Nephron (organoid): ENCODE measurements around the gene LIMK2.
A peak's percentile ranks its signal among the peaks of the same experiment; 100 is the strongest.
"Not testable (repeated sequence)": the region's sequence is repeated elsewhere in the genome, so short reads cannot be mapped to it uniquely, and the experiment has no call there.

Source experiments
- H3K27ac Mint-ChIP-seq, 3 experiments: 2 replicates each; pipeline ENCODE4 v1.8.0; 2020; ENCODE audit warnings: mixed read lengths in 3 of 3, mild to moderate bottlenecking in 2 of 3, moderate library complexity in 1 of 3
- H3K27me3 Mint-ChIP-seq: 2 replicates; pipeline ENCODE4 v1.8.0; 2021; ENCODE audit warnings: low read depth, mild to moderate bottlenecking, moderate library complexity, mixed read lengths
- H3K36me3 Mint-ChIP-seq: 2 replicates; pipeline ENCODE4 v1.8.0; 2020; ENCODE audit warnings: low read depth, mixed read lengths
- H3K4me1 Mint-ChIP-seq: 2 replicates; pipeline ENCODE4 v1.8.0; 2020; ENCODE audit warnings: mixed read lengths
- H3K4me3 Mint-ChIP-seq, 3 experiments: 2 replicates each; pipeline ENCODE4 v1.8.0; 2020; ENCODE audit warnings: mild to moderate bottlenecking in 3 of 3, mixed read lengths in 3 of 3, moderate library complexity in 2 of 3
- H3K9me3 Mint-ChIP-seq: 2 replicates; pipeline ENCODE4 v1.8.0; 2020; ENCODE audit warnings: mixed read lengths
- CTCF ChIP-seq, 3 experiments: fragments of 200-600 bp; sonication (generic); IDR thresholded peaks; one replicate each; pipeline ENCODE4 v1.5.0; 2021; ENCODE audit warnings: antibody characterized with exemption in 3 of 3; ENCODE audit not compliant: unreplicated experiment in 3 of 3

LIMK2 gene

GRCh38 chr22:31221084-31221483 is 9.0 kb downstream of the LIMK2 start:
- Mint-ChIP-seq H3K4me1 (peaks cover 35% of the 10 kb centered on the region), H3K36me3 (peaks cover 5% of the 10 kb centered on the region), H3K27ac (no peak overlapping the region), H3K4me3 (no peak overlapping the region), H3K9me3 (no peaks in the 10 kb centered on the region), H3K27me3 (no peaks in the 10 kb centered on the region)
- no peak for TF ChIP-seq CTCF (IDR thresholded peaks at IDR 0.05; ENCODE audit: unreplicated experiment in 3 of 3)

- Mint-ChIP-seq H3K4me3 (no peak overlapping the region), H3K27ac (no peak overlapping the region), H3K9me3 (no peaks in the 10 kb centered on the region), H3K27me3 (no peaks in the 10 kb centered on the region), H3K36me3 (peaks cover 5% of the 10 kb centered on the region), H3K4me1 (peaks cover 31% of the 10 kb centered on the region)
- no peak for TF ChIP-seq CTCF (IDR thresholded peaks at IDR 0.05; ENCODE audit: unreplicated experiment in 3 of 3)
Observed at GRCh38 chr22:31222736-31223135, 10.6 kb downstream of the LIMK2 start.

GRCh38 chr22:31223786-31224191 is 11.7 kb downstream of the LIMK2 start:
- Mint-ChIP-seq H3K4me1 (peaks cover 20% of the 10 kb centered on the region), H3K27ac (no peak overlapping the region), H3K27me3 (no peaks in the 10 kb centered on the region), H3K36me3 (peaks cover 5% of the 10 kb centered on the region), H3K9me3 (no peaks in the 10 kb centered on the region), H3K4me3 (no peak overlapping the region)
- TF ChIP-seq CTCF (IDR thresholded peaks at IDR 0.05; ENCODE audit: unreplicated experiment in 3 of 3), result no peak

GRCh38 chr22:31224691-31225090 is 12.6 kb downstream of the LIMK2 start:
- not testable (repeated sequence) for H3K9me3 Mint-ChIP-seq, H3K36me3 Mint-ChIP-seq

GRCh38 chr22:31227186-31227585 is 15.1 kb downstream of the LIMK2 start:
- no peak for TF ChIP-seq CTCF (IDR thresholded peaks at IDR 0.05; ENCODE audit: unreplicated experiment in 3 of 3)
- peaks cover 30% of the 10 kb centered on the region for H3K4me1 Mint-ChIP-seq

More at GRCh38 chr22:31224691-31225090, 12.6 kb downstream of the LIMK2 start:
- not testable (repeated sequence) for H3K27me3 Mint-ChIP-seq, H3K27ac Mint-ChIP-seq, H3K4me3 Mint-ChIP-seq
- H3K4me1 Mint-ChIP-seq, result peaks cover 20% of the 10 kb centered on the region

GRCh38 chr22:31229402-31230079 is 17.4 kb downstream of the LIMK2 start:
- Mint-ChIP-seq H3K27me3 (no peaks in the 10 kb centered on the region), H3K4me1 (peaks cover 23% of the 10 kb centered on the region), H3K27ac (peak overlapping the region; percentile 83 to 93 (median 92)), H3K4me3 (no peak overlapping the region), H3K36me3 (no peaks in the 10 kb centered on the region), H3K9me3 (no peaks in the 10 kb centered on the region)
- TF ChIP-seq CTCF (IDR thresholded peaks at IDR 0.05; ENCODE audit: unreplicated experiment in 3 of 3), result no peak

More at GRCh38 chr22:31227186-31227585, 15.1 kb downstream of the LIMK2 start:
- Mint-ChIP-seq H3K27me3 (no peaks in the 10 kb centered on the region), H3K9me3 (no peaks in the 10 kb centered on the region), H3K4me3 (no peak overlapping the region), H3K36me3 (no peaks in the 10 kb centered on the region), H3K27ac (no peak overlapping the region)
